Measurements from ENCODE around the gene PSD4. TPM values are rescaled to one million over a fixed set of nuclear protein-coding genes. Genes with fewer than 3 reads are reported as not detected.

Gene PSD4
- total RNA-seq, 2 experiments from 2014 or later = 96.5 to 101 TPM

DNA sequence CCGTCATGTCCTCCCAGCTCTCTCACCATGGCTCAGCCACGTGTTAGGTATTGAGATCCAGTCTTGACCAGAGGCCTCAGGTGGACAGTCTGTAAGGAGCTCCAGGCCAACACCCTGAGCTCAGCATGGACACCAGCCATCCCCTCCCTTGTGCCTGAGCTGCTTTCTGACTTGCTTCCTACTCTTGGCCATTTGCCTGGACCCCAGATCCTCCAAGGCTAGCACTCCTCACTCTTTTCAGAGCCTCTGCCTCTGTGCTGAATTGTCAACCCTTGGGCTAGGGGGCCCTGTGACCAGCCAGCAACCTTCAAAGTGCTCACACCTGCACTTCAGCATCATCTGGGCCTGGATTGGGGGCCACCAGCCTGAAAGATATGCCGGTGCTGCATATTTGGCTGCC lies 58.4 kb downstream of the PSD4 start:
- POLR2A ChIA-PET = no interaction called here
- peaks cover 5% of the 10 kb centered on the region for H3K36me3 Mint-ChIP-seq (ENCODE audit: low read depth)
- no peaks in the 10 kb centered on the region for H3K27me3 Mint-ChIP-seq
- intact Hi-C loops (cut with DNase I, micrococcal nuclease) = no loop called here
- Histone ChIP-seq H3K36me3 (ENCODE audit: insufficient read depth, low read length) (no peaks in the 10 kb centered on the region), H3K27me3 (ENCODE audit: control insufficient read depth in 1 of 2, insufficient read depth in 2 of 2, low read length in 2 of 2) (no peaks in the 10 kb centered on the region), H3K4me1 (ENCODE audit: insufficient read depth, low read length) (peaks cover 11% of the 10 kb centered on the region), H3K4me3 (ENCODE audit: low read length) (no peak overlapping the region), H3K27ac (ENCODE audit: low read depth in 1 of 2, low read length in 2 of 2) (no peak overlapping the region), H3K9me3 (ENCODE audit: control insufficient read depth in 1 of 2, insufficient read depth in 1 of 2, low read length in 2 of 2) (no peaks in the 10 kb centered on the region)
- no peak for ATAC-seq (ENCODE audit: poor library complexity)
- CTCF ChIA-PET = interaction anchor here (1.3 kb wide), 1 partner anchor 17 kb away, joined by 3 read pairs; no protein-coding TSS in a partner anchor
- TF ChIP-seq, protein P1, sequence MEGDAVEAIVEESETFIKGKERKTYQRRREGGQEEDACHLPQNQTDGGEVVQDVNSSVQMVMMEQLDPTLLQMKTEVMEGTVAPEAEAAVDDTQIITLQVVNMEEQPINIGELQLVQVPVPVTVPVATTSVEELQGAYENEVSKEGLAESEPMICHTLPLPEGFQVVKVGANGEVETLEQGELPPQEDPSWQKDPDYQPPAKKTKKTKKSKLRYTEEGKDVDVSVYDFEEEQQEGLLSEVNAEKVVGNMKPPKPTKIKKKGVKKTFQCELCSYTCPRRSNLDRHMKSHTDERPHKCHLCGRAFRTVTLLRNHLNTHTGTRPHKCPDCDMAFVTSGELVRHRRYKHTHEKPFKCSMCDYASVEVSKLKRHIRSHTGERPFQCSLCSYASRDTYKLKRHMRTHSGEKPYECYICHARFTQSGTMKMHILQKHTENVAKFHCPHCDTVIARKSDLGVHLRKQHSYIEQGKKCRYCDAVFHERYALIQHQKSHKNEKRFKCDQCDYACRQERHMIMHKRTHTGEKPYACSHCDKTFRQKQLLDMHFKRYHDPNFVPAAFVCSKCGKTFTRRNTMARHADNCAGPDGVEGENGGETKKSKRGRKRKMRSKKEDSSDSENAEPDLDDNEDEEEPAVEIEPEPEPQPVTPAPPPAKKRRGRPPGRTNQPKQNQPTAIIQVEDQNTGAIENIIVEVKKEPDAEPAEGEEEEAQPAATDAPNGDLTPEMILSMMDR (IDR thresholded peaks at IDR 0.05) = no peak
- H3K27ac Mint-ChIP-seq = no peak overlapping the region
- DNase-seq = no peak
- no peaks in the 10 kb centered on the region for H3K9me3 Mint-ChIP-seq
- no peak overlapping the region for H3K4me3 Mint-ChIP-seq
- H3K4me1 Mint-ChIP-seq (ENCODE audit: low read depth) = peaks cover 7% of the 10 kb centered on the region

DNA sequence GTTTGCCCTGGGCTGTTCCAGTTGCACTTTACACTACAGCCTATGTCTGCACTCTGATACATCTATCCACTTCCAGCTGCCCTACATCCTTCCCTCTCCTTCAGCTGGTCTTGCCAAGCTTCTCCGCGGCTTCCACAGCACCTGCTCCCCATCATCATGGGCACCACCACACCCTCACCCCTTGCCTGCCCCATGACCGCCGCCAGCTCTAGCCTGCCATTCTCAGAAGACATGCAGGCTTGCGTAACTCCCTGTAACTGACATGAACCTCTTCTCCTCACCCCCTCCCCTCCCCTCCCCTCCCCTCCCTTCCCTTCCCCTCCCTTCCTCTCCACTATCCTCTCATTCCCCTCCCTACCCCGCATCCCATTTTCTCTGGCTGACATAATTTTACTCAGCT lies 59.0 kb downstream of the PSD4 start:
- intact Hi-C loops (cut with DNase I, micrococcal nuclease) = no loop called here
- H3K4me3 Mint-ChIP-seq = no peak overlapping the region
- ChIA-PET POLR2A (no interaction called here), CTCF (no interaction called here)
- Histone ChIP-seq H3K27me3 (ENCODE audit: control insufficient read depth in 1 of 2, insufficient read depth in 2 of 2, low read length in 2 of 2) (no peaks in the 10 kb centered on the region), H3K4me3 (ENCODE audit: low read length) (no peak overlapping the region), H3K27ac (ENCODE audit: low read depth in 1 of 2, low read length in 2 of 2) (no peak overlapping the region), H3K36me3 (ENCODE audit: insufficient read depth, low read length) (no peaks in the 10 kb centered on the region), H3K9me3 (ENCODE audit: control insufficient read depth in 1 of 2, insufficient read depth in 1 of 2, low read length in 2 of 2) (no peaks in the 10 kb centered on the region), H3K4me1 (ENCODE audit: insufficient read depth, low read length) (peaks cover 17% of the 10 kb centered on the region)
- H3K27ac Mint-ChIP-seq = no peak overlapping the region
- DNase-seq = no peak
- H3K9me3 Mint-ChIP-seq = no peaks in the 10 kb centered on the region
- peaks cover 5% of the 10 kb centered on the region for H3K36me3 Mint-ChIP-seq (ENCODE audit: low read depth)
- TF ChIP-seq, protein P1 (IDR thresholded peaks at IDR 0.05) = no peak
- ATAC-seq (ENCODE audit: poor library complexity) = no peak
- no peaks in the 10 kb centered on the region for H3K27me3 Mint-ChIP-seq
- H3K4me1 Mint-ChIP-seq (ENCODE audit: low read depth) = peaks cover 13% of the 10 kb centered on the region

DNA sequence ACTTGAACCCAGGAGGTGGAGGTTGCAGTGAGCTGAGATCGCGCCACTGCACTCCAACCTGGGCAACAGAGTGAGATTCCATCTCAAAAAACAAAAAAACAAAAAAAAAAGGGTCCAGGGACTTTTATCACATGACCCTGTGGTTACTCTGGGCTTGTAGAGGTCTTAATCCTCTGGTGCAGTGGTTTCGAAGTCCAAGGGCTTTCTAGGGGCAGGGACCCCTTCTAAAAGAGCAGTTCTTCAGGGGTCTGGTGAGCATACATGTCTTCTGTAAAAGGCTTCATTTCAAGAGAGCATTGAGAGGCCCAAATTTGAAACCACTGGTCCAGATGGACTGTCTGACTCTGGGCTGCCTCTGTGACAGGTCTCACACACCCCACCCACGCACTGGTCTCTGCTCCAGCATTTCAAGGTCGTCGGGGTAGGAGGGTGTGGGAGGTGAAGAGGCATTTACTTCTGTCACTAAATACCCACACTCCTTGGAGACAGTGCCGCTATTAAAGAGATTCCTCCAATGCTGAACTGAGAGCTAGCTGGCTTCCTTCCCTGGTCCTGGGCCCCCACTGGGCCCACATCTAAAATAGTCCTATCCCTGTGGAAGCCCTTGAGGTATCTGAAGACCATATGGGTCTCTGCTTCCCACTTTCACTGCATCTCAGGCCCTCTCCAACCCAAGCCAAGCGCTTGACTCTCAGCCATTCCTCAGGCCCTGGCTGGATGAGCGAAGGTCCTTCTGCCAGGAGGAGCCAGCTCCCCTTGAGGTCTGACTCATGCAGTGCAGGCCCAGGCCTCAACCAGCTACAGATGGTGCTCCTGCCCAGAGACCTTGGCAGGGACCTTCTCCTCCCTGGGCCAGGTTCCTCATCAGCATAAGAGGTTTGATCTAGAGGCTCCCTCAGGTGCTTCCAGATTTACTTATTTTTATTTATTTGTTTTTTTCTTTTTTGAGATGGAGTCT lies 60.1 kb downstream of the PSD4 start:
- no peak overlapping the region for H3K27ac Mint-ChIP-seq
- H3K27ac ChIP-seq (ENCODE audit: low read depth in 1 of 2, low read length in 2 of 2) = no peak overlapping the region
- no peak overlapping the region for H3K4me3 ChIP-seq (ENCODE audit: low read length)
- intact Hi-C loops (cut with DNase I, micrococcal nuclease) = no loop called here
- H3K36me3 Mint-ChIP-seq (ENCODE audit: low read depth) = peaks cover 5% of the 10 kb centered on the region
- no peaks in the 10 kb centered on the region for H3K27me3 ChIP-seq (ENCODE audit: control insufficient read depth in 1 of 2, insufficient read depth in 2 of 2, low read length in 2 of 2)
- no peaks in the 10 kb centered on the region for H3K9me3 ChIP-seq (ENCODE audit: control insufficient read depth in 1 of 2, insufficient read depth in 1 of 2, low read length in 2 of 2)
- no peaks in the 10 kb centered on the region for H3K9me3 Mint-ChIP-seq
- H3K4me1 ChIP-seq (ENCODE audit: insufficient read depth, low read length) = peaks cover 17% of the 10 kb centered on the region
- no peak overlapping the region for H3K4me3 Mint-ChIP-seq
- ATAC-seq (ENCODE audit: poor library complexity) = no peak
- TF ChIP-seq, protein P1 (IDR thresholded peaks at IDR 0.05) = no peak
- H3K4me1 Mint-ChIP-seq (ENCODE audit: low read depth) = peaks cover 13% of the 10 kb centered on the region
- ChIA-PET CTCF (no interaction called here), POLR2A (interaction anchor here (1.6 kb wide), 1 partner anchor 17 kb away, joined by 3 read pairs; no protein-coding TSS in a partner anchor)
- H3K36me3 ChIP-seq (ENCODE audit: insufficient read depth, low read length) = no peaks in the 10 kb centered on the region
- DNase-seq = no peak
- H3K27me3 Mint-ChIP-seq = no peaks in the 10 kb centered on the region

All from CD4-positive, alpha-beta T cell (primary cell).